Amniotic stem cell (primary cell): ENCODE data around the gene GIGYF2.

Experiments
- DNase-seq: peaks from one replicate; lab custom pipeline; 2025; lab: John Stamatoyannopoulos, UW

The GIGYF2 gene

GRCh38 chr2:232869138-232870017 is 172.2 kb downstream of the GIGYF2 start:
- DNase-seq = no peak

GRCh38 chr2:232870018-232870765 is 173.1 kb downstream of the GIGYF2 start, which contains the start of gene SNORC:
TSS of gene SNORC (plus strand) at chr2:232870264. CDS start at chr2:232870342, 78 bp downstream.
- DNase-seq = no peak

DNA sequence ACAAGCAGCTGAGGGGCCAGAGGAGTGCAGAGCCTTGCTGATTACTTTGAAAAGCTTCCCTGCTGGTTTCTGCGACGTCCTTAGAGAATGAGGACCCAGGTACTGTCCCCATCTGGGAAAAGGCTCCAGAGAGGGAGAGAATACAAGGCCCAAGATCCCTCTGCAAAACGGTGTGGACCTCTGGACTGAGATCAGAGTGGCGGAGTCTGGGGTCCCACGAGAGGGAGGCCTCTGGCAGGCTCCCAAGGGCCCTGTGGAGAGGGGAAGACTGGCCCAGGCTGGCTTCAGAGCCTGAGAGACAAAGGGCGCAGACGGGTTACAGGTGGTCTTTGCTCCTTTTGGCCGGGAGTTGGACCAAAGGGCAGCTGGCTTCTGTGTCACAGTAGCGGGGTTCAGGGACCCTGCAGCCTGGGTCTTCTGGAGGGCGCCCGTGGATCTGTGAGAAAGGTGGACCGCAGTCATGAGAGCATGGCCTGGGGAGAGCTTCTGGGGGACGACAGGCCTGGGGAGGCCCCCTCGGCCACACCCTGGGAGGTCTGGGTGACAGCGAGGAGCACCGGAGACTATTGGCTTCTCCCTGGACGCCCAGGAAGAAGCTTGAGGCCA is 173.7 kb downstream of the GIGYF2 start:
- DNase-seq = no peak

DNA sequence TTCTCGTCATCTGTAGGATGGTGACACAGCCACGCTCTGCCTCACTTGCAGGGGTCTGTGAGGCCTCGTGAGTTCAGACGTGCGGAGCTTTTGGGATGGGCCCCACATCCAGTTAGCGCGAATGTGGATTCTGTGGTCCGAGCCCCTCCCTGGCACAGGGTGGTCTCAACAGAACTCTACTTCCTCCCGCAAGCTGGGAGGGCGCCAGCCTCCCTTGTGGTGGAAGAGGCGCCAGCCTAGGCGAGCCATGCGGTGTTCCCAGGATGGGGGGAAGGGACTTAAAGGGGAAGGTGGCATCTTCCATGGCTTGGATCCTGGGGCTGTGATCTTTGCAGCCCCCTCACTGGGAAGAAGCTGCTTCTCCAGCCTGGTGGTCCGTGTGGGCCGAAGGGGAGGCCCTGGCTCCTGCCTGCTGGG is 174.3 kb downstream of the GIGYF2 start:
- no peak for DNase-seq

- DNase-seq = no peak
These were observed 175.0 kb downstream of the GIGYF2 start for GRCh38 chr2:232871835-232872736.

GRCh38 chr2:232872826-232873225 is 175.7 kb downstream of the GIGYF2 start:
- DNase-seq = no peak

- DNase-seq = no peak
These were observed 176.3 kb downstream of the GIGYF2 start for GRCh38 chr2:232873292-232873908.

DNA sequence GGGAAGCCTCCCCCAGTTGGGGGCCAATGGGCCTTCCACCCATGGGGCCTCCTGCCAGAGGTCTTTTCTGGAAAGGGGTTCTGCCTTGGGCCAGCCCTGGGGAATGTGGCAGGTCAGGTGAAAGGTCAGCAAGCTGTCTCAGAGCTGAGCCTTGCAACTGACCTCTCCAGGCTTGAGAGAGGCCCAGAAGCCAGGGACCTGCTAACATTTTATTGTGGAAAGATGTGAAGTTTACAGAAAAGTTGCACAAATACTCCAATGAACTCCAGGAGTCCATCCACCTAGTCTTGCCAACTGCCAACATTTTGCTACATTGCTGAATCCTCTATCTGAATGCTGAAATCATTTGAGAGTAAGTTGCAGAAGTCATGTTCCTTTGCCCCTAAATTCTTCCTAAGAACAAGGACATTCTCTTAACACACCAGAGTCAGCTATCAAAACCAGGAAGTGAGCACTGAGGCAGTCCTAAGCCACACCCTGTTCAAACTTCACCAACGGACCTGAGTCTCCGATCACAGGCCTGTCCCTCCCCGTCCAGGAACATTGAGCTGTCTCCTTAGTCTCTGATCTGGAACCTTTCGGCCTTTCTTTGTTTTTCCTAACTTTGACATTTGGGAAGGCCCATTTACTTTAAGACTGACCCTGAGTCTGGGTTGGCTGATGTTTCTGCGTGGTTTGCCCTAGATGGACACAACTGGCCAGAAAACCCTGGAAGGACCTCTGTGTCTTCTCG is 176.9 kb downstream of the GIGYF2 start:
- DNase-seq = no peak

DNA sequence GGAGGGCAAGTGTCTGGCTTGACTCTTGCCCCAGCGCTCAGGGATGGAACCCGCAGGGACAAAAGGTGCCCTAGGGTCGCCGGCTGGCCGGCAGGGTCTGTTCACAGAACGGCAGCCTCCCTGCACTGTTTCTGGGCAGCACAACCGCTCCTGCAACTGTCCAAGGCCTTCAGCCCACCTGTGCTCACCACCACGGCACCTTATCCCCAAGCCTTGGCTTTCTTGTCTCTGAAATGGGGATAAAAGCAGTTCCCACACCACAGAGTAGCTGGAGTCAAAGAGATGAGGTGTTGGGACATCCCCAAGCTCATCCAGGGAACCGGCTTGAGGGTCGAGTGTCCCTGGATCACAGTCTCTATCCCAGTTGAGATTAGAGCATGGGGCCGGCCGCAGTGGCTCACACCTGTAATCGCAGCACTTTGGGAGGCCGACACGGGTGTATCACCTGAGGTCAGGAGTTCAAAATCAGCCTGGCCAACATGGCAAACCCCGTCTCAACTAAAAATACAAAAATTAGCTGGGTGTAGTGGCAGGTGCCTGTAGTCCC is 177.6 kb downstream of the GIGYF2 start:
- DNase-seq = no peak

GRCh38 chr2:232875256-232876121 is 178.4 kb downstream of the GIGYF2 start:
- no peak for DNase-seq

- DNase-seq = no peak
These were observed 179.2 kb downstream of the GIGYF2 start for GRCh38 chr2:232876161-232876977.

DNA sequence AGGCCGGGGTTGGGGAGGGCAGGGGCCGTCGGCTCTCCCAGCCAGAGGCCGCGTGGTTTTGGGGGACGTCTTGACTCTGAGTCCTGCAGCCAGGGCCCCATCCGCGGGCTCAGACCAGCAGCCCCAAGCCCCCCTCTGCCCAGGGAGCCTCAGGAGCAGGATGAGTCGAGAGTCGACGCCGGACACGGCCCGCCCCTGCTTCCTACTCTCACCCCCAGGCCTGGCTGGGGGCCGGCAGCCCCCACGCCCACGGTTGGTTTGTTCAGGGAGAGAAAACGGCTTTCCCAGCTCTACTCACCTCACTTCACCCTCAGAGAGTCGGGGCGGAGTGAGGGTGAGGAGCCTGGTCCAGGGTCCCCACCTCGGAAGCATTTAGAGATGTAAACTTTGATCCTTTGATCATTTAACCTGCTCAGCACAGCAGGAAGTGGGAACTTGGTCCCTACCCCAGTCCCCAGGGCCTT is 179.9 kb downstream of the GIGYF2 start:
- DNase-seq = no peak

- DNase-seq = no peak
These were observed 180.9 kb downstream of the GIGYF2 start for GRCh38 chr2:232877940-232878511.

- DNase-seq = no peak
These were observed 181.9 kb downstream of the GIGYF2 start for GRCh38 chr2:232878855-232879617.

GRCh38 chr2:232879618-232880494 is 182.7 kb downstream of the GIGYF2 start:
- DNase-seq = no peak

- no peak for DNase-seq
These were observed 183.7 kb downstream of the GIGYF2 start for GRCh38 chr2:232880764-232881351.
